GM12892 (cell line): Measurements from ENCODE around the gene GUCY2F.

Experiments used
- POLR2A ChIP-seq: IDR thresholded peaks from 2 replicates; pipeline ENCODE4 v1.6.1; 2011; ENCODE audit warnings: low read depth, low read length, control low read depth
- TAF1 ChIP-seq: IDR thresholded peaks from 2 replicates; pipeline ENCODE4 v1.6.1; 2011; ENCODE audit warnings: low read depth, mild to moderate bottlenecking, control low read depth, low read length, borderline replicate concordance

- TF ChIP-seq POLR2A, result no peak
- TF ChIP-seq TAF1, result no peak
Observed at GRCh38 chrX:109399831-109400230, 82.1 kb downstream of the GUCY2F start.
